ENCODE data around the gene RARG. TPM values are rescaled to one million over a fixed set of nuclear protein-coding genes. Genes with fewer than 3 reads are reported as not detected.

Gene RARG
- 10 to 100 TPM; 57.6 to 57.8 TPM for total RNA-seq
- 60.8 to 105 reads per million in 2 donors for total RNA-seq

GRCh38 chr12:53231921-53232645 is at the start of gene RARG:
Gene RARG, minus strand, starts transcription at chr12:53232209. Its CDS starts 4,664 bp downstream, at chr12:53227545.
- Mint-ChIP-seq H3K36me3 (ENCODE audit: low read depth) (peaks cover 3% of the 10 kb centered on the region), H3K4me1 (peaks cover 74% of the 10 kb centered on the region), H3K27me3 (no peaks in the 10 kb centered on the region), H3K27ac (peak within 1 kb of the TSS; percentile 98), H3K4me3 (peak within 1 kb of the TSS; percentile 97)
- ATAC-seq: peak; percentile 60
- H3K9me3 ChIP-seq (ENCODE audit: control insufficient read depth, low read length, poor library complexity, severe bottlenecking): no peaks in the 10 kb centered on the region
- peak; percentile 43 to 77 (median 74) for DNase-seq

- H3K9me3 ChIP-seq (ENCODE audit: control insufficient read depth, low read length, poor library complexity, severe bottlenecking): no peaks in the 10 kb centered on the region
- Mint-ChIP-seq H3K27ac (no peak overlapping the region), H3K4me3 (no peak overlapping the region), H3K27me3 (no peaks in the 10 kb centered on the region), H3K4me1 (peaks cover 2% of the 10 kb centered on the region), H3K36me3 (ENCODE audit: low read depth) (no peaks in the 10 kb centered on the region)
- no peak for DNase-seq
- no peak for ATAC-seq
Measured at GRCh38 chr12:53279888-53280498, 48.0 kb upstream of the RARG start.

- H3K36me3 Mint-ChIP-seq (ENCODE audit: low read depth): no peaks in the 10 kb centered on the region
- H3K9me3 ChIP-seq (ENCODE audit: control insufficient read depth, low read length, poor library complexity, severe bottlenecking): no peaks in the 10 kb centered on the region
- no peaks in the 10 kb centered on the region for H3K27me3 Mint-ChIP-seq
- H3K4me1 Mint-ChIP-seq: peaks cover 2% of the 10 kb centered on the region
- no peak overlapping the region for H3K27ac Mint-ChIP-seq
- DNase-seq: no peak
- no peak overlapping the region for H3K4me3 Mint-ChIP-seq
- ATAC-seq: no peak
Measured at GRCh38 chr12:53279283-53279869, 47.4 kb upstream of the RARG start.

GRCh38 chr12:53277981-53278380 is 46.0 kb upstream of the RARG start:
- DNase-seq (no peak), ATAC-seq (no peak)
- Mint-ChIP-seq H3K36me3 (ENCODE audit: low read depth) (no peaks in the 10 kb centered on the region), H3K27me3 (no peaks in the 10 kb centered on the region), H3K4me1 (peaks cover 2% of the 10 kb centered on the region), H3K27ac (no peak overlapping the region), H3K4me3 (no peak overlapping the region)
- H3K9me3 ChIP-seq (ENCODE audit: control insufficient read depth, low read length, poor library complexity, severe bottlenecking): no peaks in the 10 kb centered on the region

- DNase-seq: no peak
- no peaks in the 10 kb centered on the region for H3K9me3 ChIP-seq (ENCODE audit: control insufficient read depth, low read length, poor library complexity, severe bottlenecking)
- Mint-ChIP-seq H3K4me3 (no peak overlapping the region), H3K4me1 (peaks cover 5% of the 10 kb centered on the region), H3K27ac (no peak overlapping the region), H3K36me3 (ENCODE audit: low read depth) (no peaks in the 10 kb centered on the region), H3K27me3 (no peaks in the 10 kb centered on the region)
- ATAC-seq: no peak
Measured at GRCh38 chr12:53276511-53276910, 44.5 kb upstream of the RARG start.

- Mint-ChIP-seq H3K36me3 (ENCODE audit: low read depth) (no peaks in the 10 kb centered on the region), H3K4me3 (no peak overlapping the region), H3K27ac (peak overlapping the region; percentile 75), H3K4me1 (peaks cover 4% of the 10 kb centered on the region), H3K27me3 (no peaks in the 10 kb centered on the region)
- no peaks in the 10 kb centered on the region for H3K9me3 ChIP-seq (ENCODE audit: control insufficient read depth, low read length, poor library complexity, severe bottlenecking)
- ATAC-seq (no peak), DNase-seq (no peak)
Measured at GRCh38 chr12:53274445-53274844, 42.4 kb upstream of the RARG start.

GRCh38 chr12:53268630-53269562 is 36.9 kb upstream of the RARG start:
- no peaks in the 10 kb centered on the region for H3K9me3 ChIP-seq (ENCODE audit: control insufficient read depth, low read length, poor library complexity, severe bottlenecking)
- no peak for DNase-seq
- Mint-ChIP-seq H3K36me3 (ENCODE audit: low read depth) (no peaks in the 10 kb centered on the region), H3K27ac (peak overlapping the region; percentile 88), H3K27me3 (no peaks in the 10 kb centered on the region), H3K4me1 (peaks cover 20% of the 10 kb centered on the region), H3K4me3 (peak overlapping the region; percentile 99)
- no peak for ATAC-seq

GRCh38 chr12:53267999-53268629 is 36.1 kb upstream of the RARG start, which contains the start of gene ESPL1:
Gene ESPL1, plus strand, starts transcription at chr12:53268299. Its CDS starts 468 bp downstream, at chr12:53268767.
- peak; percentile 89 for ATAC-seq
- H3K27ac Mint-ChIP-seq: peak within 1 kb of the TSS; percentile 88
- H3K36me3 Mint-ChIP-seq (ENCODE audit: low read depth): no peaks in the 10 kb centered on the region
- H3K4me3 Mint-ChIP-seq: peak within 1 kb of the TSS; percentile 99
- H3K9me3 ChIP-seq (ENCODE audit: control insufficient read depth, low read length, poor library complexity, severe bottlenecking): no peaks in the 10 kb centered on the region
- DNase-seq: peak; percentile 62 to 78 (median 74)
- no peaks in the 10 kb centered on the region for H3K27me3 Mint-ChIP-seq
- peaks cover 20% of the 10 kb centered on the region for H3K4me1 Mint-ChIP-seq

- DNase-seq: no peak
- H3K36me3 Mint-ChIP-seq (ENCODE audit: low read depth): no peaks in the 10 kb centered on the region
- peak; percentile 39 for ATAC-seq
- no peaks in the 10 kb centered on the region for H3K27me3 Mint-ChIP-seq
- H3K4me3 Mint-ChIP-seq: peak overlapping the region; percentile 99
- no peaks in the 10 kb centered on the region for H3K9me3 ChIP-seq (ENCODE audit: control insufficient read depth, low read length, poor library complexity, severe bottlenecking)
- H3K27ac Mint-ChIP-seq: peak overlapping the region; percentile 88
- H3K4me1 Mint-ChIP-seq: peaks cover 20% of the 10 kb centered on the region
Measured at GRCh38 chr12:53267306-53267998, 35.4 kb upstream of the RARG start.

GRCh38 chr12:53265783-53266182 is 33.8 kb upstream of the RARG start:
- no peak for DNase-seq
- Mint-ChIP-seq H3K4me1 (peaks cover 18% of the 10 kb centered on the region), H3K36me3 (ENCODE audit: low read depth) (no peaks in the 10 kb centered on the region), H3K4me3 (no peak overlapping the region), H3K27me3 (no peaks in the 10 kb centered on the region), H3K27ac (no peak overlapping the region)
- no peaks in the 10 kb centered on the region for H3K9me3 ChIP-seq (ENCODE audit: control insufficient read depth, low read length, poor library complexity, severe bottlenecking)
- ATAC-seq: no peak

- Mint-ChIP-seq H3K27ac (peak overlapping the region; percentile 66), H3K36me3 (ENCODE audit: low read depth) (no peaks in the 10 kb centered on the region)
Measured at GRCh38 chr12:53259891-53260290, 27.9 kb upstream of the RARG start.

More at GRCh38 chr12:53259891-53260290, 27.9 kb upstream of the RARG start:
- Mint-ChIP-seq H3K4me1 (peaks cover 16% of the 10 kb centered on the region), H3K27me3 (no peaks in the 10 kb centered on the region), H3K4me3 (no peak overlapping the region)
- DNase-seq (no peak), ATAC-seq (no peak)
- no peaks in the 10 kb centered on the region for H3K9me3 ChIP-seq (ENCODE audit: control insufficient read depth, low read length, poor library complexity, severe bottlenecking)

All from T-helper 17 cell (primary cell).